MCF 10A (cell line): ENCODE measurements around the gene TRIM71. TPM values are rescaled to one million over a fixed set of nuclear protein-coding genes. Genes with fewer than 3 reads are reported as not detected.

ENCODE experiments used
- BruUV-seq: library from RNA; stranded (reverse); fragments of 400-500 nt; replicated peaks from 2 replicates; lab custom pipeline; 2021; lab: Mats Ljungman, UMichigan
- CTCF ChIA-PET: fragments of 300-600 bp; sonication (Branson Sonifier 250); formaldehyde crosslinking; extraction: SDS; loops from one replicate; lab custom pipeline; 2021; ENCODE audit warnings: antibody characterized with exemption, inconsistent platforms; lab: Yijun Ruan, JAX
- POLR2A ChIA-PET: fragments of 300-600, 350-650 bp; sonication (Branson Sonifier 250); formaldehyde crosslinking; extraction: SDS; loops from one replicate; lab custom pipeline; 2020; ENCODE audit warnings: antibody characterized with exemption, inconsistent platforms; lab: Yijun Ruan, JAX
- DNase-seq: peaks from one replicate; pipeline ENCODE4 v3.0.0-alpha.2; 2018; ENCODE audit not compliant: unreplicated experiment
- H3K27ac Mint-ChIP-seq: one replicate; pipeline ENCODE4 v1.8.0; 2022; ENCODE audit warnings: mild to moderate bottlenecking, low read depth, mixed read lengths; ENCODE audit not compliant: unreplicated experiment
- H3K27me3 Mint-ChIP-seq: one replicate; pipeline ENCODE4 v1.8.0; 2022; ENCODE audit warnings: mixed read lengths; ENCODE audit not compliant: insufficient read depth, unreplicated experiment
- H3K36me3 Mint-ChIP-seq: one replicate; pipeline ENCODE4 v1.8.0; 2022; ENCODE audit warnings: mild to moderate bottlenecking, moderate library complexity, mixed read lengths; ENCODE audit not compliant: insufficient read depth, unreplicated experiment
- H3K4me1 Mint-ChIP-seq: one replicate; pipeline ENCODE4 v1.8.0; 2022; ENCODE audit warnings: mixed read lengths; ENCODE audit not compliant: insufficient read depth, unreplicated experiment
- H3K4me3 Mint-ChIP-seq: one replicate; pipeline ENCODE4 v1.8.0; 2022; ENCODE audit warnings: mild to moderate bottlenecking, moderate library complexity, mixed read lengths; ENCODE audit not compliant: unreplicated experiment
- H3K9me3 Mint-ChIP-seq: one replicate; pipeline ENCODE4 v1.8.0; 2022; ENCODE audit warnings: mixed read lengths; ENCODE audit not compliant: unreplicated experiment
- intact Hi-C: fragments of 100-400 bp; cut with micrococcal nuclease; formaldehyde crosslinking; loops from 2 replicates; pipeline ENCODE4 v1.14.1; 2022
- total RNA-seq: library from RNA; stranded (reverse); gene quantifications from 2 replicates; pipeline ENCODE4 v1.2.3, GENCODE V29; 2022
- TF ChIP-seq, protein P1 (sequence below): fragments of 200-600 bp; IDR thresholded peaks from one replicate; pipeline ENCODE4 v1.8.0; 2022; ENCODE audit warnings: antibody characterized with exemption, mild to moderate bottlenecking; ENCODE audit not compliant: unreplicated experiment

The TRIM71 gene
- total RNA-seq, 1 experiment from 2014 or later = 0.05 TPM

DNA sequence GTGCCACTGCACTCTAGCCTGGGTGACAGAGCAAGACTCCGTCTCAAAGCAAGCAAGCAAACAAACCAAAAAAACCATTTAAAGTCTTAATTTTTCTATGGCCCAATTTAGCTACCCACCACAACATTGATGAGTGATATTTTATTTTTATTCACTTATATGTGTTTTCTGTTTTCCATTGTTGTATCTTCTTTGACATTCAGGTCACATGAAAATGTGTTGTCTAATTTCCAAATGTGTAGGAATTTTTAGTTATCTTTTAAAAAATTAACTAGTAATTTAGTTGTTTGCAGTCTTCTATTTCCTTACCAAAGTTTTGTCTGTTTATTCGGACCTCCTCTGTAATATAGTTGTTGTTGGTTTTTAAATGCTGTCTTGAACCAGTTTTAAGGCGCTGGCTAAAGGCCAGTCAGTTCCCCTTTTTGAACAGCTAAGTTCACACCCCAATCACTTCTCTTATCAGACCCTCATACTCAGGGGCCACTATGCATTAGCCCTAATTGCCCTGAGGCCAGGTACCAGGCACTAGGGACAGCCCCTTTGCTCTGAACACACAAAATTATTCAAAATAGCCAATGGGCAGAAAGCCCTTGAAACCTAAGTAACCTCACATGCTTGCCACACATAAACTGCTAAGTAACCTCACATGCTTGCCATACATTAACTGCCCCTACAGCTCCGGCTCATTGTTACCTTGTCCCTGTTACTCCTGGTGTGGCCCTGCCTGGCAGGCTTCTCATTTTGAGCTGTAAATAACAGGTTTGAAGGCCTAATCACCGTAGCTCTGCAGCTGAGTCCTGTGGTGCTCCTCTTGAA is 129.4 kb downstream of the TRIM71 start:
- H3K4me3 Mint-ChIP-seq = no peak overlapping the region
- ChIA-PET POLR2A (interaction anchor here (0.7 to 1.0 kb wide), 2 partner anchors 39 to 493 kb away, joined by 3 read pairs; partner anchors contain the start of gene UBP1), CTCF (interaction anchor here (0.5 to 5.4 kb wide), 18 partner anchors 15 to 682 kb away, joined by 3 to 86 read pairs (median 4); no protein-coding TSS in a partner anchor)
- H3K4me1 Mint-ChIP-seq = no peaks in the 10 kb centered on the region
- H3K9me3 Mint-ChIP-seq = no peaks in the 10 kb centered on the region
- DNase-seq = no peak
- TF ChIP-seq, protein P1, sequence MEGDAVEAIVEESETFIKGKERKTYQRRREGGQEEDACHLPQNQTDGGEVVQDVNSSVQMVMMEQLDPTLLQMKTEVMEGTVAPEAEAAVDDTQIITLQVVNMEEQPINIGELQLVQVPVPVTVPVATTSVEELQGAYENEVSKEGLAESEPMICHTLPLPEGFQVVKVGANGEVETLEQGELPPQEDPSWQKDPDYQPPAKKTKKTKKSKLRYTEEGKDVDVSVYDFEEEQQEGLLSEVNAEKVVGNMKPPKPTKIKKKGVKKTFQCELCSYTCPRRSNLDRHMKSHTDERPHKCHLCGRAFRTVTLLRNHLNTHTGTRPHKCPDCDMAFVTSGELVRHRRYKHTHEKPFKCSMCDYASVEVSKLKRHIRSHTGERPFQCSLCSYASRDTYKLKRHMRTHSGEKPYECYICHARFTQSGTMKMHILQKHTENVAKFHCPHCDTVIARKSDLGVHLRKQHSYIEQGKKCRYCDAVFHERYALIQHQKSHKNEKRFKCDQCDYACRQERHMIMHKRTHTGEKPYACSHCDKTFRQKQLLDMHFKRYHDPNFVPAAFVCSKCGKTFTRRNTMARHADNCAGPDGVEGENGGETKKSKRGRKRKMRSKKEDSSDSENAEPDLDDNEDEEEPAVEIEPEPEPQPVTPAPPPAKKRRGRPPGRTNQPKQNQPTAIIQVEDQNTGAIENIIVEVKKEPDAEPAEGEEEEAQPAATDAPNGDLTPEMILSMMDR = no peak
- H3K36me3 Mint-ChIP-seq = no peaks in the 10 kb centered on the region
- no peak overlapping the region for H3K27ac Mint-ChIP-seq
- intact Hi-C loops = loop anchor here (1.0 kb wide), 4 partner anchors 127 to 840 kb away; no protein-coding TSS in a partner anchor
- BruUV-seq = no TSS peak
- H3K27me3 Mint-ChIP-seq = no peaks in the 10 kb centered on the region

Other genes with a start within 250 kb of the TRIM71 start
- gene DYNC1LI1, start 247.1 kb upstream of the TRIM71 start, total RNA-seq = 39.1 and 47.6 TPM in 2 replicates
- gene CNOT10, start 132.8 kb upstream of the TRIM71 start, total RNA-seq = 47.1 and 53.1 TPM in 2 replicates
- gene CCR4, start 133.6 kb downstream of the TRIM71 start, total RNA-seq = not detected in 2 replicates